H1 (cell line): ENCODE data around the gene L3MBTL4. TPM values are rescaled to one million over a fixed set of nuclear protein-coding genes. Genes with fewer than 3 reads are reported as not detected.

Experiments
- CTCF ChIA-PET: fragments of 300-600 bp; sonication (Branson Sonifier 250); formaldehyde crosslinking; loops from one replicate; lab custom pipeline; 2021; ENCODE audit not compliant: partially characterized antibody; lab: Charles Lee
- POLR2A ChIA-PET: fragments of 300-600 bp; sonication (Branson Sonifier 250); formaldehyde crosslinking; loops from one replicate; lab custom pipeline; 2021; ENCODE audit warnings: inconsistent platforms; ENCODE audit not compliant: partially characterized antibody; lab: Charles Lee
- DNase-seq, 2 experiments: peaks; one replicate each; pipeline versions ENCODE4 v3.0.0 to v3.0.0-alpha.2; 2010 to 2022; ENCODE audit warnings: low spot score in 2 of 2, low read depth in 1 of 2, mixed read lengths in 1 of 2
- FAIRE-seq: peaks from 2 replicates; lab custom pipeline; 2011; peaks lifted over from hg19 to GRCh38; lab: Jason Lieb, UNC
- H2AFZ ChIP-seq: 2 replicates; pipeline ENCODE4 v1.8.1; 2012; ENCODE audit warnings: low read length, inconsistent platforms
- H2AK5ac ChIP-seq: 2 replicates; pipeline ENCODE4 v1.6.1; 2013; ENCODE audit warnings: low read depth, low read length
- H2BK120ac ChIP-seq: replicated peaks from 2 replicates; pipeline ENCODE3; 2013; ENCODE audit warnings: low read depth, low read length, inconsistent platforms
- H2BK12ac ChIP-seq: 2 replicates; pipeline ENCODE4 v1.6.1; 2013; ENCODE audit warnings: low read depth, low read length
- H2BK15ac ChIP-seq: 2 replicates; pipeline ENCODE4 v1.6.1; 2013; ENCODE audit warnings: low read length
- H2BK20ac ChIP-seq: 2 replicates; pipeline ENCODE4 v1.6.1; 2013; ENCODE audit warnings: low read length
- H2BK5ac ChIP-seq: 2 replicates; pipeline ENCODE4 v1.6.1; 2013; ENCODE audit warnings: low read depth, low read length
- H3K14ac ChIP-seq: 2 replicates; pipeline ENCODE4 v1.6.1; 2013; ENCODE audit warnings: inconsistent platforms; ENCODE audit not compliant: insufficient read length
- H3K18ac ChIP-seq: 2 replicates; pipeline ENCODE4 v1.6.1; 2013; ENCODE audit warnings: low read length; ENCODE audit errors: extremely low read depth
- H3K23ac ChIP-seq: 2 replicates; pipeline ENCODE4 v1.6.1; 2013; ENCODE audit warnings: inconsistent platforms; ENCODE audit not compliant: insufficient read length
- H3K23me2 ChIP-seq: 2 replicates; pipeline ENCODE4 v1.6.1; 2013; ENCODE audit warnings: low read depth, low read length
- H3K27ac ChIP-seq: 2 replicates; pipeline ENCODE4 v1.6.1; 2011; ENCODE audit warnings: low read depth, low read length, inconsistent platforms
- H3K27me3 ChIP-seq, 4 experiments: replicated peaks in 1 of 4; 1 replicate in 1 of 4; 2 replicates in 3 of 4; pipeline versions ENCODE4 v1.6.1 to v1.8.1; 2011 to 2013; ENCODE audit warnings: low read length in 3 of 4, mild to moderate bottlenecking in 3 of 4, inconsistent platforms in 2 of 4, mixed read lengths in 2 of 4, moderate library complexity in 1 of 4; ENCODE audit not compliant: control insufficient read depth in 3 of 4, insufficient read depth in 3 of 4; ENCODE audit errors: extremely low read depth in 1 of 4
- H3K36me3 ChIP-seq, 4 experiments: 2 replicates each; pipeline versions ENCODE4 v1.6.1 to v1.8.1; 2011 to 2013; ENCODE audit warnings: mild to moderate bottlenecking in 4 of 4, low read length in 3 of 4, moderate library complexity in 2 of 4, control low read depth in 1 of 4, inconsistent platforms in 1 of 4; ENCODE audit not compliant: insufficient read depth in 4 of 4, control insufficient read depth in 2 of 4
- H3K4ac ChIP-seq: replicated peaks from 2 replicates; pipeline ENCODE3; 2013; ENCODE audit warnings: low read length, low read depth, mixed read lengths, inconsistent platforms; ENCODE audit not compliant: insufficient read length
- H3K4me1 ChIP-seq, 4 experiments: replicated peaks in 1 of 4; 1 replicate in 1 of 4; 2 replicates in 3 of 4; pipeline versions ENCODE4 v1.6.1 to v1.8.1; 2011 to 2013; ENCODE audit warnings: low read length in 3 of 4, inconsistent platforms in 2 of 4, mixed read lengths in 1 of 4; ENCODE audit not compliant: insufficient read depth in 4 of 4, control insufficient read depth in 3 of 4
- H3K4me2 ChIP-seq, 2 experiments: 2 replicates each; pipeline versions ENCODE4 v1.6.1 to v1.8.1; 2011 to 2013; ENCODE audit warnings: low read depth in 2 of 2, low read length in 2 of 2, control low read depth in 1 of 2, inconsistent platforms in 1 of 2, mild to moderate bottlenecking in 1 of 2; ENCODE audit not compliant: insufficient read depth in 1 of 2
- H3K4me3 ChIP-seq, 4 experiments: fragments of 200-600, 300-600 bp in 1 of 4; sonication (generic), shearing (Covaris generic), sonication (Bioruptor Twin) in 1 of 4; 2 replicates each; pipeline versions ENCODE4 v1.5.1 to v1.8.1; 2011 to 2016; ENCODE audit warnings: low read length in 4 of 4, low read depth in 3 of 4, control low read depth in 2 of 4, inconsistent platforms in 2 of 4, mild to moderate bottlenecking in 2 of 4, mixed read lengths in 1 of 4, moderate library complexity in 1 of 4; ENCODE audit not compliant: insufficient read depth in 2 of 4; ENCODE audit errors: extremely low read depth in 1 of 4
- H3K56ac ChIP-seq: replicated peaks from 2 replicates; pipeline ENCODE3; 2013; ENCODE audit warnings: low read depth, mild to moderate bottlenecking, mixed read lengths, low read length, inconsistent platforms; ENCODE audit not compliant: insufficient read length
- H3K79me1 ChIP-seq: 2 replicates; pipeline ENCODE4 v1.6.1; 2013; ENCODE audit warnings: low read depth, low read length, control low read depth
- H3K79me2 ChIP-seq, 2 experiments: 2 replicates each; pipeline versions ENCODE4 v1.6.1 to v1.8.1; 2012 to 2013; ENCODE audit warnings: low read length in 2 of 2, mild to moderate bottlenecking in 2 of 2, inconsistent platforms in 1 of 2; ENCODE audit not compliant: insufficient read depth in 2 of 2, control insufficient read depth in 1 of 2
- H3K9ac ChIP-seq, 4 experiments: replicated peaks in 1 of 4; 1 replicate in 1 of 4; 2 replicates in 3 of 4; pipeline versions ENCODE4 v1.6.1 to v1.8.1; 2011 to 2013; ENCODE audit warnings: low read depth in 3 of 4, low read length in 3 of 4, control low read depth in 2 of 4, mild to moderate bottlenecking in 2 of 4, moderate library complexity in 2 of 4, inconsistent platforms in 1 of 4; ENCODE audit errors: extremely low read depth in 1 of 4
- H3K9me3 ChIP-seq, 2 experiments: 2 replicates each; pipeline versions ENCODE4 v1.6.1 to v1.8.1; 2012 to 2013; ENCODE audit warnings: mild to moderate bottlenecking in 2 of 2, moderate library complexity in 2 of 2, control low read depth in 1 of 2, inconsistent platforms in 1 of 2, low read depth in 1 of 2, low read length in 1 of 2, mixed read lengths in 1 of 2; ENCODE audit not compliant: insufficient read depth in 2 of 2
- H4K20me1 ChIP-seq, 2 experiments: replicated peaks in 1 of 2; 2 replicates each; pipeline versions ENCODE3 to v1.8.1; 2011 to 2013; ENCODE audit warnings: inconsistent platforms in 2 of 2, low read length in 2 of 2, mild to moderate bottlenecking in 1 of 2; ENCODE audit not compliant: insufficient read depth in 2 of 2, control insufficient read depth in 1 of 2
- H4K5ac ChIP-seq: 2 replicates; pipeline ENCODE4 v1.6.1; 2013; ENCODE audit warnings: low read length, low read depth, mixed read lengths, inconsistent platforms; ENCODE audit not compliant: insufficient read length
- H4K8ac ChIP-seq: 2 replicates; pipeline ENCODE4 v1.8.0; 2013; ENCODE audit warnings: mild to moderate bottlenecking, moderate library complexity, low read length, inconsistent platforms; ENCODE audit not compliant: insufficient read depth; ENCODE audit errors: extremely low read depth
- H4K91ac ChIP-seq: replicated peaks from 2 replicates; pipeline ENCODE3; 2013; ENCODE audit warnings: low read length, mixed read lengths, inconsistent platforms; ENCODE audit not compliant: insufficient read length
- BCL11A ChIP-seq, 2 experiments: IDR thresholded peaks; one replicate each; pipeline ENCODE4 v1.6.1; 2011; ENCODE audit warnings: low read depth in 2 of 2, low read length in 2 of 2, mild to moderate bottlenecking in 2 of 2
- CBX5 ChIP-seq: fragments of 300-800, 300-1000 bp; sonication (generic); IDR thresholded peaks from 2 replicates; pipeline ENCODE4 v1.7.1; 2016; ENCODE audit warnings: antibody characterized with exemption, low read length, low read depth
- EGR1 ChIP-seq: IDR thresholded peaks from 2 replicates; pipeline ENCODE4 v1.6.1; 2011; ENCODE audit warnings: low read depth, low read length, borderline replicate concordance
- KDM5A ChIP-seq: fragments of 200-600 bp; IDR thresholded peaks from 2 replicates; pipeline ENCODE4 v1.7.1; 2012; ENCODE audit warnings: mild to moderate bottlenecking, low read length, inconsistent platforms, mixed read lengths
- MAFK ChIP-seq: IDR thresholded peaks from 2 replicates; pipeline ENCODE4 v1.6.1; 2012; ENCODE audit warnings: low read depth, mild to moderate bottlenecking, improper control_type of control experiment, low read length
- RAD21 ChIP-seq, 2 experiments: IDR thresholded peaks in 1 of 2; conservative IDR thresholded peaks in 1 of 2; 2 replicates each; pipeline ENCODE4 v1.6.1; 2011; ENCODE audit warnings: low read depth in 2 of 2, low read length in 2 of 2, improper control_type of control experiment in 1 of 2, inconsistent platforms in 1 of 2, mild to moderate bottlenecking in 1 of 2, moderate library complexity in 1 of 2
- SIN3A ChIP-seq, 2 experiments: IDR thresholded peaks in 1 of 2; conservative IDR thresholded peaks in 1 of 2; 2 replicates each; pipeline ENCODE4 v1.6.1; 2011 to 2012; ENCODE audit warnings: low read length in 2 of 2, improper control_type of control experiment in 1 of 2, low read depth in 1 of 2, mild to moderate bottlenecking in 1 of 2
- TBP ChIP-seq: IDR thresholded peaks from 2 replicates; pipeline ENCODE4 v1.6.1; 2011; ENCODE audit warnings: low read depth, low read length, improper control_type of control experiment
- WGBS, 2 experiments: shearing (Covaris generic) in 1 of 2; methylation state at CpG; one replicate each; pipeline versions ENCODE4 v1.1.6 to v1.1.7; 2013 to 2015; ENCODE audit warnings: low lambda C conversion rate in 2 of 2, mixed read lengths in 2 of 2, inconsistent platforms in 1 of 2, low coverage in 1 of 2, missing lambda C conversion rate in 1 of 2; ENCODE audit not compliant: insufficient replicate concordance in 2 of 2, insufficient coverage in 1 of 2, insufficient read length in 1 of 2; ENCODE audit errors: extremely low coverage in 1 of 2, missing lambda C conversion rate in 1 of 2; 5-methylcytosine and 5-hydroxymethylcytosine counted together
- polyA plus RNA-seq, 7 experiments: library from polyadenylated mRNA; depleted of rRNA in 3 of 7; stranded (reverse) in 5 of 7; unstranded in 2 of 7; fragments of >200 nt in 5 of 7; fragments of 200-250 nt in 2 of 7; gene quantifications; 1 replicate in 5 of 7; 2 replicates in 1 of 7; 4 replicates in 1 of 7; pipeline versions ENCODE4 v1.2.1 to v1.2.3, GENCODE V29; 2011 to 2013; ENCODE audit warnings: missing spikeins in 2 of 7, mixed read lengths in 2 of 7
- total RNA-seq: library from RNA; stranded (reverse); fragmentation: NEBNext Ultra II Directional; extraction: Animal tissue kit (Norgen Biotek cat#: 25700); gene quantifications from 2 replicates; pipeline ENCODE4 v1.2.1, GENCODE V29; 2021

L3MBTL4 gene
- total and polyA plus RNA-seq, 2 of the 8 experiments (the other 6 are each of a cell fraction or from before 2014, with no cell fraction given): 1.0 to 2.1 TPM

DNA sequence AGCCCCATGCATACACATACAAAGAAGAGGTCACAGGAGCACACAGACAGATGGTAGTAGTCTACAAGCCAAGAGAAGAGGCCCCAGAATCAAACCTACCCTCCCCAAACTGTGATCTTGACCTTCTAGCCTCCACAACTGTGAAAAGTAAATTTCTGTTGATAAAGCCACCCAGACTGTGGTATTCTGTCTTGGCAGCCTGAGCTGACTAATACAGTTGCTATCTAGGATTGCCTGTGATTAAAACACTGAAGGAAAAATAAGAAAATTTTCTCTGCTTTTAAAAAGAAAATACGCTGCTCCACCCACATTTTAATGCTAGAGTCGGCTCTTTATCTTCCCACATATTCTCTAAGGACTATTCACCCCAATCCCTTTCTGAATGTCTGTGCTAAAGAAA, 375.7 kb downstream of the L3MBTL4 start:
- Histone ChIP-seq H3K9me3 (0 out of 4 replicates have a peak, but pooled peaks cover 0 to 3% of the 10 kb centered on the region in 2 experiments), H4K20me1 (no peaks in the 10 kb centered on the region), H3K36me3 (no peaks in the 10 kb centered on the region), H2BK5ac (no peak overlapping the region), H3K14ac (no peak overlapping the region), H2BK20ac (no peak overlapping the region), H3K56ac (no peak overlapping the region), H3K4me3 (no peak overlapping the region), H2BK12ac (no peak overlapping the region), H4K8ac (no peak overlapping the region), H3K9ac (no peak overlapping the region), H3K4me1 (no peaks in the 10 kb centered on the region), H3K27me3 (no peaks in the 10 kb centered on the region)
- DNase-seq (no peak), FAIRE-seq (no peak)
- POLR2A ChIA-PET: no interaction called here
- WGBS, 2 experiments: 96% methylated on average over 2 of the region's 2 CpGs; no CpG with 5 or more reads in 1 of the 2 experiments
- TF ChIP-seq EGR1 (no peak), KDM5A (no peak), SIN3A (conservative IDR thresholded peaks at IDR 0.05 in 1 of 2, IDR thresholded peaks at IDR 0.05 in 1 of 2; ENCODE audit: low read depth in 1 of 2, low read length in 2 of 2) (no peak), BCL11A (IDR thresholded peaks at IDR 0.05; ENCODE audit: low read depth in 2 of 2, low read length in 2 of 2) (no peak), RAD21 (IDR thresholded peaks at IDR 0.05 in 1 of 2, conservative IDR thresholded peaks at IDR 0.05 in 1 of 2; ENCODE audit: low read depth in 2 of 2, low read length in 2 of 2) (no peak), TBP (no peak), CBX5 (no peak), MAFK (no peak)
- TF ChIP-seq, all 59 proteins: peak for 0
- Histone ChIP-seq H3K23ac (no peak overlapping the region), H3K18ac (no peak overlapping the region), H2BK120ac (no peak overlapping the region), H4K91ac (no peak overlapping the region), H3K23me2 (no peaks in the 10 kb centered on the region), H3K79me1 (no peaks in the 10 kb centered on the region), H3K27ac (no peak overlapping the region), H3K4me2 (no peak overlapping the region), H2AFZ (no peak overlapping the region), H2BK15ac (no peak overlapping the region), H3K79me2 (no peaks in the 10 kb centered on the region), H3K4ac (no peak overlapping the region), H4K5ac (no peak overlapping the region), H2AK5ac (no peak overlapping the region)
- CTCF ChIA-PET: no interaction called here
